ENCODE results near the gene IPCEF1.

IPCEF1 gene, protein sequence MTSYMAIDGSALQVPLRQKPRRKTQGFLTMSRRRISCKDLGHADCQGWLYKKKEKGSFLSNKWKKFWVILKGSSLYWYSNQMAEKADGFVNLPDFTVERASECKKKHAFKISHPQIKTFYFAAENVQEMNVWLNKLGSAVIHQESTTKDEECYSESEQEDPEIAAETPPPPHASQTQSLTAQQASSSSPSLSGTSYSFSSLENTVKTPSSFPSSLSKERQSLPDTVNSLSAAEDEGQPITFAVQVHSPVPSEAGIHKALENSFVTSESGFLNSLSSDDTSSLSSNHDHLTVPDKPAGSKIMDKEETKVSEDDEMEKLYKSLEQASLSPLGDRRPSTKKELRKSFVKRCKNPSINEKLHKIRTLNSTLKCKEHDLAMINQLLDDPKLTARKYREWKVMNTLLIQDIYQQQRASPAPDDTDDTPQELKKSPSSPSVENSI

DNA sequence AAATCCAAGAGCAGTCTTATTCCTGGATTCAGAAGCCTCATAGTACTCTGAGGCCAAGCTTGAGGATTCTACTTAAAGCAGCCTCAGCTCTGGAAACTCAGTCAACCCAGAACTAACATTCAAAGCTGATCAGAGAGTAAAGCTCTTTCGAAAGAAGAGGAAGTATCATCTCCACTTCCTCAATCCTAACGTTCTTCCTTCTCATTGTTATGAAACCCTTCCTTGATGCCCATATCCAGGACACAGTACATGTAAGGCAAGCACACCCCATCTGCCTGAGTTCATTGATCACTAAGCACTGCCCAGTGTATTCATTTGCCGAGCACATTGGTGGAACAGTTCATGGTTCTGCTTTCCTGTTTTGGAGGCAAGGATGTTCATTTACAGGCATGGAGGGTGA is at the start of gene IPCEF1:
TSS of gene IPCEF1 (minus strand) at position 114 of the 400 bp plus-strand sequence. CDS start 90,856 bp downstream, outside the sequence.
- DNase-seq (ENCODE audit: low read depth, low spot score): no peak
- no peak within 1 kb of the TSS for H3K27ac ChIP-seq

GRCh38 chr6:154406301-154406700 is 49.7 kb upstream of the IPCEF1 start:
- H3K27ac ChIP-seq: no peak overlapping the region
- DNase-seq (ENCODE audit: low read depth, low spot score): no peak

GRCh38 chr6:154404791-154405400 is 48.3 kb upstream of the IPCEF1 start:
- no peak for DNase-seq (ENCODE audit: low read depth, low spot score)
- H3K27ac ChIP-seq: no peak overlapping the region

DNA sequence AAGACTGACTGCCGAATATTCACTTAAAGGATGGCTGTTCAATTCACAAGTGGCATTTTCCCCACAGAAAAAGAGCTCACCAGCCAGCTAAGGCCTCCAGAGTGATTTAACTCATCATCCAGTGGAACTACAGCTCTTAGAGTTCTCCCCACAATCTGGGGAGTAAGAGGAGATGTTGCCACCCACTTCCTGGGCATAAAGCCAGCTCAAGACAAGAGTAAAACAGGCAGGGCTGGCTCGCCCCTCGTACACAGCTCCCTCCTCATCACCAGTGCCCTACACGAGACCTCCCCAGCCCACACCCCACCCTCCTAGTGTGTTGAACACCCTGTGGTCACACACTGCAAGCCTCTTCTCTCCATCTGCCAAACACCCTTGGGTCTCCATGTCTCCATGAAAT is 47.2 kb upstream of the IPCEF1 start:
- no peak for DNase-seq (ENCODE audit: low read depth, low spot score)
- H3K27ac ChIP-seq: no peak overlapping the region

- peak overlapping the region; percentile 53 for H3K27ac ChIP-seq
- DNase-seq (ENCODE audit: low read depth, low spot score): peak; percentile 66
Measured at GRCh38 chr6:154402081-154402780, 45.6 kb upstream of the IPCEF1 start.

GRCh38 chr6:154399097-154399496 is 42.5 kb upstream of the IPCEF1 start:
- DNase-seq (ENCODE audit: low read depth, low spot score): no peak
- H3K27ac ChIP-seq: no peak overlapping the region

- H3K27ac ChIP-seq: no peak overlapping the region
- DNase-seq (ENCODE audit: low read depth, low spot score): no peak
Measured at GRCh38 chr6:154397491-154398195, 41.0 kb upstream of the IPCEF1 start.

- DNase-seq (ENCODE audit: low read depth, low spot score): no peak
- H3K27ac ChIP-seq: no peak overlapping the region
Measured at GRCh38 chr6:154395878-154396277, 39.3 kb upstream of the IPCEF1 start.

DNA sequence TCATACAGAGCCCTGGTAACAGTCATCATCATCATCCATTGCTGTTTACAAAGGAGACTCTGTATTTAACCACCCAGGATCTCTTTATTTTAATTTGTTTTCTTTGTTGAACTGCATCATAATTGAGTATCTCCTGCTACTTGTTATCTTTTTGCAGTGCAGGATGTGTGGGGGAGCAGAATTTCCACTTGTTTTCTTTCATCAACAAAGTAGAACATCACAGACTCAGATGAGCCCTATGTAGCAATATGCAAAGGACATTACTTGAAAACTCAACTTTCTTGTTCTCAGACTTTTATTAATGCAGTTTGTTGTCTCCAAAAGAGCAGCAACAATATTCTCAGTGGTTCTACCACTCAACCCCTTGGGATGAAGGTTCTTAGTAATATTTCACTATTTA is 38.7 kb upstream of the IPCEF1 start:
- DNase-seq (ENCODE audit: low read depth, low spot score): no peak
- no peak overlapping the region for H3K27ac ChIP-seq

DNA sequence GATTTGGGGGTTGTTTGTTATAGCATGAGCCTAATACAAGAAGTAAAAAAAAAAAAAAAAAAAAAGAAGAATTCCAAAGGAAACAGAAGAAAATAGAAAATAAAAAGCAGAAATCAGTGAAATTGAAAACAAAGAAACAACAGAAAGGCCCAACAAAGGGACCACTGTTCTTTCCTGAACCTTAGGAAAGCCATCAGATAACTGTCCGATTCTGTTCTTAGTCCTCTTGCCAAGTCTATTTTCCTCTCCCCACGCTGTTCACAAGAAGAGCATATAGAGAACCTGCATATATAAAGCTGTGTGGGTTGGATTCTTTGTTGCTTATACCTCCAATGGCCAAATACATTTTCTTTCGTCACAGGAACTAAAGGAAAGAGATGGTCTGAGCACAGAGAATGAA is 38.0 kb upstream of the IPCEF1 start:
- no peak for DNase-seq (ENCODE audit: low read depth, low spot score)
- no peak overlapping the region for H3K27ac ChIP-seq

GRCh38 chr6:154390034-154390433 is 33.4 kb upstream of the IPCEF1 start:
- H3K27ac ChIP-seq: no peak overlapping the region
- DNase-seq (ENCODE audit: low read depth, low spot score): no peak

DNA sequence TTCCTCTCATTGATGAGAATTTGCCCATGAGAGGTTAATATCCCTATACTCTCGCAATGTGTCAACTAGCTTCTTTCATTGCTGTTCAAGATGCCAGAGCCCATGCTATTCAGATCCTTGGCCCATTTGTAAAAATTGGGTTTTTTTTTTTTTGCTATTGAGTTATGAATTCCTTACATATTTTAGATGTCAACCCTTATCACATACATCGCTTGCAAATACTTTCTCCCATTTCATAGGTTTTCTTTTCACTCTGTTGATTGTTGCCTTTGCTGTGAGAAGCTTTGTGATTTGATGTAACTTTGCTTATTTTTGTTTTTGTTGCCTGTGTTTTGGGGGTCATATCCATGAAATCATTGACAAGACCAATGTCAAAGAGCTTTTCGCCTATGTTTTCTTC is 32.2 kb upstream of the IPCEF1 start:
- DNase-seq (ENCODE audit: low read depth, low spot score): no peak
- H3K27ac ChIP-seq: no peak overlapping the region

GRCh38 chr6:154386848-154387717 is 30.5 kb upstream of the IPCEF1 start:
- no peak for DNase-seq (ENCODE audit: low read depth, low spot score)
- no peak overlapping the region for H3K27ac ChIP-seq

DNA sequence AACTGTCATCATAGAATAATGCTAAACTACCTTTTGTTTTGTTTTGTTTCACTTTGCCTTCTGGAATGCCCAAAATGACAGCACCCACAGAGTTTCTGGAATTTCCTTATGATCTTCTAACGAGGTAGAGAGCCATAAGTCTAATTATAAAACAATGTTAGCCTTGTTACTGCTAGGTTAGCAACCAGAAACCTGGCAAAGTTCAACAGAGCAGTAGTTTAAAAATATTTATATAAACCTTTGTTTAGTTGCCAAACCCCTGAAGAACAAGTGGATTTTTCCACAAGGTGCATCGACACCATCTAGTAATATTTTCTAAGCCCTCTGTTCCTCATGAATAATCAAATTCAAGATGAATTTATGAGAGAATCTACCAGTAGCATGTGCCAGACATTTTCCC is 27.6 kb upstream of the IPCEF1 start:
- no peak for DNase-seq (ENCODE audit: low read depth, low spot score)
- H3K27ac ChIP-seq: no peak overlapping the region

DNA sequence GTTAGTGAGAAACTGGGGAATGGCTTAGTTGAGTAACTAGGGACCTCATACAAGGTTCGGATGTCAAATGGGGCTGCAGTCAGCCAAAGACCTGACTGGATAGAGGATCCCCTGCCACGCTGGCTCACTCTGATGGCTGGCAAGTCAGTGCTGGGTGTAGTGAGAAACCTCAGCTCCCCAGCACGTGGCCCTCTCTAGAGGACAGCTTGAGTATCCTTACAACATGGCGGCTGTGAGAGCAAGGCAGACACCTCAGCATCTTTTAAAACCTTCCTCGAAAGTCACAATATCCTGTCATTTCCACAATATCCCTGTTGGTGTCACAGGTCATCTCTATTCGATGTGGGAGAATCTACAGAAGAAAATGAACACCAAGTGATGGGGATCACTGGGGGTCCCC is 26.7 kb upstream of the IPCEF1 start:
- no peak for DNase-seq (ENCODE audit: low read depth, low spot score)
- H3K27ac ChIP-seq: no peak overlapping the region

DNA sequence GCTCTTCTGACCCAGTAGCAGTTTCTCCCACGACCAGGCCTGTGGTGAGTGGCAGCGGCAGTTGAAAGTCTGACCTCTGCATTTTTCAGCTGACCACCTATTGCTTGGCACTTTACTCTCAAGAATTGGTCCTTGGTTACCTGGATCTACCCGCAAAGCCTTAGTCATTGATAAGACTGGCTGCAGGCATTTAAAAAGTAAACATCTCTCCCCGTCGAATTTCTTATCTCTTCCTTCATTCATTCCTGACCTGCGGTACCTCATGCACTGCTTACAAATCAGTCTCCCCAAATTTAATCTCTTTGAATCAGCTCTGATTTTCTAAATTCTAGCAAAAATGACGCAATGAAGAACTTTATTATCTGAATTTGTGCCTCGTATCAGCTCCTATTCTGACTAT is 26.1 kb upstream of the IPCEF1 start:
- H3K27ac ChIP-seq: no peak overlapping the region

GRCh38 chr6:154381548-154381947 is 24.9 kb upstream of the IPCEF1 start:
- H3K27ac ChIP-seq: no peak overlapping the region
- no peak for DNase-seq (ENCODE audit: low read depth, low spot score)

More for the DNA sequence above, 26.1 kb upstream of the IPCEF1 start:
- no peak for DNase-seq (ENCODE audit: low read depth, low spot score)

- H3K27ac ChIP-seq: no peak overlapping the region
- DNase-seq (ENCODE audit: low read depth, low spot score): no peak
Measured at GRCh38 chr6:154380741-154381140, 24.1 kb upstream of the IPCEF1 start.

- no peak for DNase-seq (ENCODE audit: low read depth, low spot score)
Measured at GRCh38 chr6:154379585-154379984, 23.0 kb upstream of the IPCEF1 start.

GRCh38 chr6:154378518-154378917 is 21.9 kb upstream of the IPCEF1 start:
- H3K27ac ChIP-seq: no peak overlapping the region
- DNase-seq (ENCODE audit: low read depth, low spot score): no peak

More at GRCh38 chr6:154379585-154379984, 23.0 kb upstream of the IPCEF1 start:
- no peak overlapping the region for H3K27ac ChIP-seq

Data from epithelial cell of prostate (primary cell).